ENCODE results near the gene BCL7A.
"Not testable (repeated sequence)": the region's sequence is repeated elsewhere in the genome, so short reads cannot be mapped to it uniquely, and the experiment has no call there.

Gene BCL7A

GRCh38 chr12:122097927-122098756, 76.5 kb downstream of the BCL7A start:
- no peak for DNase-seq

GRCh38 chr12:122099280-122099749, 77.6 kb downstream of the BCL7A start:
- DNase-seq, result no peak

- no peak for DNase-seq
Observed at GRCh38 chr12:122099856-122100255, 78.2 kb downstream of the BCL7A start.

DNA sequence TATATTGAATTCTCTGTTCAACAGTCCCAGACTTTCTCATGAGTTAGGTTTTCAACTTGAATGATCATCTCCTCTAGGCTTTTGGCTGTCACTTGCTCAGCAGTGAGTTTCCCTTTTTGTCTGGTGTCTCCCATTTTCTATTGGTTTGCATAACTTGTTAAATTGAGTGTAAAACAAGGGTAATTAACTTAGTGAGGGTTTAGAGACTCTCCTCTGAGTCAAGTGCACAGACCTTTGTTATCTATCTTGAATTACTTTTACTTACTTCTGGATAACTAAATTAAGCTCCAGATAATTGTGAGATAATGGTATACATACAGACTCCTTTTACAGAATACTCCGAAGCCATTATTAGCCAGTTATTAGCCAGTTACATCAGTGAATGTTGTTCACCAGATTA, 78.9 kb downstream of the BCL7A start:
- no peak for DNase-seq

DNA sequence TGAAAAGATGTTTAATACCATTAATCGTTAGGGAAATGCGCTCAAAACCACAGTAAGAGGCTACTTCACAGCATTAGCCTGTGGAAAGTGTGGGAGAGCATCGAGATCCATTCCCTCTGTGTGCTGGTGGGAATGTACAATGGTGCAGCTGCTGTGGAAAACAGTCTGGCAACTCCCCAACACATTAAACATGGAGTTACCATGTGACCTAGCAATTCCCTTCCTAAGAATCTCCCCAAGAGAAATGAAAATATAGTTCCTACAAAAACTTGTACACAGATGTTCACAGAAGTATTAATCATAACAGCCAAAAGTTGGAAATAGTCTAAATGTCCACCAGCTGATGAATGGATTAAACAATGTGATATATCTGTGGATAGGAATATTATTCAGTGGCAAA, 80.6 kb downstream of the BCL7A start:
- DNase-seq, result no peak

DNA sequence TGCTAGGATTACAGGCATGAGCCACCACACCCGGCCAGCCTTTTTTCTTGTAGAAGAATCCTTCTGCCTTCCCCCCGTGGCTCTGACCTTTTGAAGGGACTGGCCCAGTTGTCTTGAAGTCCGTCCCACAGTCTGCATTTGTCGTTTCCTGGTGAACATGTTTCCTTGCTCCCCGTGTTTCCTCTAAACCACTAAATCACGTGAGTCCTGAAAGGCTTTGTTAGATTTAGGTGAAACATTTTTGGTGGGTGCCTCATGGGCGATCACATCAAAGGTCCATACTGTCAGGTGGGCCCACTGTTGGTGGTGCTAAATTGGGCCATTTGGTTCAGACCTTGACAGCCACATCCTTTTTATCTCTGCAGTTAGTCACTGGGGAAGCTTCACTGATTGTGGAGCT, 83.2 kb downstream of the BCL7A start:
- DNase-seq, result no peak

GRCh38 chr12:122105496-122105895, 83.8 kb downstream of the BCL7A start:
- not testable (repeated sequence) for DNase-seq

DNA sequence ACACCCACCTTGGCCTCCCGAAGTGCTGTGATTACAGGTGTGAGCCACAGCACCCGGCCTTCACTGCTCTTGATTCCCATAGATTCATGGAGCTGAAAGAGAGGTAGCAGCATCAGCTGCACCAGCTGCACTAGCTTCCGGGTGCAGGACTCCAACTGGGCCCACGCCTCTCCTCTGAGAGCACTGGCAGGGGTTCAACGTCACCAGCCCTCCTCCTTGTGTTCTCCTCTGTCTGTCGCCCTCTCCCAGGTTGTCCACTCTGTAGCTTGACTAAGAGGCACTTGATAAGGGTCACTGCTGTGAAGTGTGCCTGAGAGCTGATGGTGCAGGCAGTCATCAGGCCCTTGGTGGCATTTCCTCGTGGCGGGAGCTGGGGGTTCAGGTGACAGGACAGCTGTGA, 85.2 kb downstream of the BCL7A start:
- DNase-seq, result no peak

DNA sequence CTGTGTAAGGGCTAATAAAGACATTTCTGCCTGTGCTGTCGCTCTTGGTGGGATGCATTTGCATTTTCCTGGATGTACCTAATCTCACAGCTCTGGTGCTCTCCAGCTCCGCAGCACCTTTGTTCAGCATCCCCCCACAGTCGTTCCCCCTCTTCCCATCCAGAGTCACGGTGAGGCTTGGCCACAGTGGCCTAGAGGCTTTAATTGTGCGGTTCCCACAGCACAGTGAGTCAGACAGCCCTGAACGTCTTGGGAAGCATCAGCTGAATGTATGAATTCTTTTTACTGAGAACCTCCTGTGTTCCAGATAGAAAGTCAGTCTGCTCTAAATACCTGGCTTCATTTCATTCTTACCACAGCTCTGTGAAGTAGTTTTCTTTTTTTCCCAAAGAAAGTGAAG, 85.6 kb downstream of the BCL7A start:
- no peak for DNase-seq

GRCh38 chr12:122111089-122111641, 89.5 kb downstream of the BCL7A start:
- DNase-seq, result no peak
